MV-4-11 (cell line): ENCODE data around the gene CD52.

Source experiments
- DNase-seq: peaks from one replicate; lab custom pipeline; 2025; lab: John Stamatoyannopoulos, UW

CD52 gene

DNA sequence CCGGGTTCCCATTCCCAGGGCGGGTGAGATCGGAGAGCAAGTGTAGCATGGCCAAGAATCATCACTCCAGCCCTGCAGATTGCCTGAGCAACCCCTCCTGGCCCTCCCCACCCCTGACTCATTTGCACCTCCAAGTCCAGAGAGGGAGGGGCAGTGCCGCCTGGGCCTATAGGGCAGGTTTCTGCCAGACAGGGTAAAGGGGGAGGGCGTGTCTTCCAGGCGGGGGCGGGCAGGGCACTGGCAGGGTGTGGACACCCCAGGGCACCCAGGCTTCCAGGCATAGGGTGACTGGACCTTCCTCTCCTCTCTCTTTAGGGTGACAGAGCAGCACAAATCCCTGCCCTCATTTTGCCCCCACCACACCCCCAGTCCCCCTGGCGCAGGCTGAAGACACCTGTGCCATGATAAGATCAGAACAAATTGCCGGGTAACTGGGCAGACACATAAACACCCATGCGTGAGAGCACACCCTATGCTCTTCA lies 39.4 kb downstream of the CD52 start:
- DNase-seq, result no peak

DNA sequence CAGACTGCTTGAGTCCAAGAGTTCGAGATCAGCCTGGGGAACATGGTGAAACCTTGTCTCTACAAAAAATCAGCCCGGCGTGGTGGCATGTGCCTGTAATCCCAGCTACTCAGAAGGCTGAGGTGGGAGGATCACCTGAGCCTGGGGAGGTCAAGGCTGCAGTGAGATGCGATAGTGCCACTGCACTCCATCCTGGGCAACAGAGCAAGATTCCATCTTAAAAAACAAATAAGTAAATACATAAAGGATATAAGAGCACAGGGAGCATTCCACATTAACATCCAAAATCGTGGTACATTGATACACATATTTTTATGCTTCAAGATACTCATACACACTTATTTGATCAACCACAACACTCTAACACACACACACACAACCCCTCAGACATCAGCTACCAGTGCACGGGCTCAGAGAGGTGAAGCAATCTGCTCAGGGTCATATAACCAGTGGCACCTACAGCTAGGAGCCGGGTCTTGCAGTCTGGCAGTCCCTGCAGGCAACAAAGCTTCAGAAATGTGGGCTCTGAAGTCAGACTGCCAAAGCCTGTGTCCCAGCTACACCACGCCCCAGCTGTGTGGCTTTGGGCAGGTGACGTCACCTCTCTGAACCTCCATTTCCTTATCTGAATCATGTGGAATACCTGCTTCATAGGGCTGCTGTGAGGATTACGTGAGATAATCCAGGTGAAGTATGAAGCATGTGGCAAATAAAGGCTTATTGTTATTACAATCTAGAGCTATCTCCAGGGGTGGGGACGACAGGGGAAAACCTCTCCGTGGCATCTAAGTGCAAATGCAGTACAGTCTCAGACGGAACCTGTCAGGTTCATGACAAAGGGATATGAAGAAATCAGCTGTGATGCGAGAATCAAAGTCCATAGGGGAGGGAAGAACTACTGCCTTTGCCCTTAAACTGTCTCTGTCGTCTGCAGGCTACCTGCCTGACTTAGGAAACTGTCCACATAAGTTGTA lies 40.9 kb downstream of the CD52 start:
- DNase-seq, result no peak

DNA sequence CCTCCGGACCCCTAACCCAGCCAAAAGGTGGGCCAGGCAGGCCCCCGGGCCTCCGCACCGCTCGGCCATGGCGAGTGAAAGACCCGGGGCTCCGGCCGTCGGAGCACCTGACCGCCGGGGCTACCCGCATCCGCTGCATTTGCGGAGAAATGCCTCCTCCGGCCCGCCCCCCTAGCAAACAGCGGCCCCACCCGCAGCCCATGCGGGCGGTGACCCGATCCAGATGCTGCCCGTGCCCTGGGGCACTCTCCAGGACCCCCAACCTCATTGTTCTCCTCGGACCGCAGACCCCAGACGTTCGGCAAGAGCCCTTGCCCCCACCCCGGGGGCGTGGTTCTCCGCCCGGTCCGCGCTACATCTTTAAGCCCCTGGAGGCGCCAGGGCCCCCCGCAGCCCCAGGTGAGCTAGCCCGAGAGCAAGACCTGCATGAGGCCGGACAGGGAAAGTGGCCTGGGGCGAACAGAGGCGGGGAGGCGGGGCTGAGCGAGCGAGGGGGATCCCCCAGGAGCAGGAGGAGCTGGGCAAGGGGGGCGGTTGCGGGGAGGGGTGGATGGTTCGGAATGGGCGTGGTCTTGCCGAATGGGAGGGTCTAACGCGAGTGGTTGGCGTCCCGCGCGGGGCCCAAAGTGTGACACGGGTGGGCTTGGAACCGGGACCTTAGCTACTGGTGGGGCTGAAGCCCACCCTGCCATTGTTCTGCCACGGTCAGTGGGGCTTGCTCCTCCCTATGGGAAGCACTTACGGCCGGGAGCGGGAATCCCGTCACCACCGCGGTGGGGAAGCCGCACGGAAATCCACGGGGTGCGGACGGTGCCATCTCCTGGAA lies 42.4 kb downstream of the CD52 start:
- DNase-seq, result no peak

DNA sequence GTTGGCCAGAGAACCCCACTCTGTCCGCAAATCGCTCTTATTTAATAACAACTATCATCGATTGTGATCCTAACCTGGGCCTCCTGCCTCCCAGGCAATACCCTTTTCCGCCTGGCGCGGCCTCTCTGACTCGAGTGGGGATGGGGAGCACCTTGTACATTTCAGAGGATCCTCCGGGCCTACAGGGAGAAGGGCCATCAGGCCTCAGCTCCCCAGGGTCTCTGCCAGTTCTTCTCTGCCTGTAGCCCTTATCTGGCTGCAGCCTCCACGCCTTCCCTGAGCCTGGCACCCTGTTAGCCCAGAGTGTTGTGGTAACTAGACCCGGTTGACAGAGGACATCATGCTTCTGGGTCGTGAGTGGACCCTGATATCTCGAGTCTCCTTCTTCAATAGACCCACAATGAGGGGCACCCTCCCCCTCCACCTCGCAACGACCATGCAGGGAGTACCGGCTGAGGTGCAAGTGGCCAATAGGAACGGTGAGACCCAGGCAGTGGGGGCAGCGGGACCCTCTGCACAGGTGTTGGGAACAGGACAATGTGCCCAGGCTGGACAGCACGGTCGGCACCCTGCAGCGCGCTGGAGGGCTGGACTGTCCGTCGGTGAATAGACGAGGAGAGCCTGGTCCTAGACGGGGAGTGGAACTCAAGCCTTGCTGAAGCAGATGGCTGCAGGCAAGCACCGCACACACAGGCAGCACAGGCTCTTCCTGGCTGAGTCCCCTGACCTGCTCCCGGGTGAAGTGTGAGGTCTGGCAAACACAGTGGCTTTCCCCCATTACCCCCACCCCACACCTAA lies 43.2 kb downstream of the CD52 start:
- no peak for DNase-seq

DNA sequence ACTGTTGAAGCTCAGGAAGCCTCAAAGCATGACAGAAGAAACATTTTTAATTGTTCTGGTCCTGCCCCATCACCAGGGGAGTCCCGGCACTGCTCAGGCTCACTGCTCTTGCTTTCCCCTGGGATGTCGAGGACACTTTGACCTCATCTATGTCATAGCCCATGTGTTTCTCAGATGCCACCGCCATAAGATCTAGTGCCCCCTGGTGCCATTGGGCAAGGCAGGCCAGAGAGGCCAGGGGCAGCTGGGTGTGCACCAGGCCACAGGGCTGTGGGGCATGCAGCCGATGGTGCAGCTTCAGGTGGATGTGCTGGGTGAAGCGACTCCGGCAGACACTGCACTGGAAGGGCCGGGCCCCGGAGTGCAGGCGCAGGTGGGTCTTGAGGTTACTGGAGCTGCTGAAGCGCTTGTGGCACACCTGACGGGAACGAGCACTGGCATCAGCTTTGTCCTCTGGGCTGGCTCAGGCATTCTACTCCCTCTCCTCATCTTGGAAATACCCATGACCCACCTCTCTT lies 43.9 kb downstream of the CD52 start:
- DNase-seq, result no peak

DNA sequence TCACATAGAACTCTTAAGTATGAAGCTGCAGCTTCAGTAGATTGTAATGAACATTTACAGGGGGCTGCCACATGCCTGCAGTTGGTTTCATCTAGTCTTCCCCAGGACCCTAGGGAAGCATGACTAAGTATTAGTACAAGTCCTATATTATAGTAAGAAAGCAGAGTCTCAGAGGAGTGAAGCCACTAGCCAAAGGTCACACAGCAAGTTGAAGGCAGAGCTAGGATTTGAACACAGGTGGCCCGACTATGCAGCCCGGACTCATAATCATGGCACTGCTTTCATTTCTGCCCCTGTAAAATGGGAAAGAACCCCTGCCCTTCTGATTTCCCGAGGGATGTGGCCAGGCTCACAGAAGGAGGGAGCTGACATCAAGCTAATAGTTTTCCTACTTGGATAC lies 44.6 kb downstream of the CD52 start:
- DNase-seq, result no peak

DNA sequence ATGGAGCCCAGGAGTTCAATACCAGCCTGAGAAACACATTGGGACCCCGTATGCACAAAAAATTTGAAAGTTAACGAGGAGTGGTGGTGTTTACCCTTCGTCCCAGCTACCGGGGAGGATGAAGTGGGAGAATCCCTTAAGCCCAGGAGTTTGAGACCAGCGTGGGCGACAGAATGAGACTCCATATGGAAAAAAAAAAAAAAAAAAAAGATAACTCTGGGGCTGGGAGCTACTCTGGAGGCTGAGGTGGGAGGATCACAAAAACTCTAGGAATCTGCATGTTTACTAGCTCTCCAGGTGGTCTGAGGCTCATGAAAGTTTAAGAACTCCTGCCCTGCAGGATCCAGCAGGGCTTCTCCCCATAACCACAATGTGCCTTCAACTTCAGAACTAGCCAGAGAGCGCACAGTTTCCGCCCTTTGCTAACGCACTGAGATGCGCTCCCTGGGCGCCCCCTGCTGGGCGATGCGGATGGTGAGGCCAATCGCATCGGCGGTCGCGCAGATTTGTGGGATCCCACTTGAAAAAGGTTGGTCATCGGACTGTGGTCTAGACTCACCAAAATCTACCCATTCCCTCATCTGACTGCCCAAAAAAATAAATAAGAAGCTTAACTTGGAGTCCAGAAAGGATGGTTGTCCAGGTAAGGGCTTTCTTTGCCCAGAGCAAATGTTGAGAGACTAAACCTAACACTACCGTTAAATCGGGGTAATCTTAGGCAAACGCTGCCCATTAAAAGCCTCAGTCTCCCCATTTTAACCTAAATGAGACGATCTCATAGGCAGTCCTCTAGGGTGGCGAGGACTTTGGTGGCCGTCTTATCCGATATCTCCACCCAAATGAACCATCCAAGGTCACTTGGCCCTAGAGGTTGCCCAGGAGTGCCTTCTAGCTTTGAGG lies 46.0 kb downstream of the CD52 start:
- DNase-seq, result peak; percentile 70

DNA sequence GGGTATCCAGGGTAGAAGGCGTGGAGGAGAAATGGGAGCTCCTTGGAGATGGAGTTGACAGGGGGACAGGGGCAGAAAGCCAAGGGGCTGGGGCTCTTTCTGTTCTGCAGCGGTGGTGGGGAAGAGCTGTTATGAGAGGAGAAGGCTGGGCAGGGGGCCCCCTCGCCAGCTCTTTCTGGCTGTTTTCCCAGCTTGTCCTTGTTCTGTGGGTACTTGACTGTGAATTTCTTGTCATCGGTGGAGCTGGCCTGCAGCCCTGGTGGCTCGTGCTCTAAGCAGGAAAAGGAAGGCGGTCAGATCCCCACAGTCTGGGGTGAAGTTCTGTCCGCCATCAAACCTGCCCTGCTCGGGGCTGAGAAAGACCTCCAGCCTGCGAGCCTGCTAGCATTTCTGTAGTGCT lies 47.2 kb downstream of the CD52 start:
- no peak for DNase-seq

DNA sequence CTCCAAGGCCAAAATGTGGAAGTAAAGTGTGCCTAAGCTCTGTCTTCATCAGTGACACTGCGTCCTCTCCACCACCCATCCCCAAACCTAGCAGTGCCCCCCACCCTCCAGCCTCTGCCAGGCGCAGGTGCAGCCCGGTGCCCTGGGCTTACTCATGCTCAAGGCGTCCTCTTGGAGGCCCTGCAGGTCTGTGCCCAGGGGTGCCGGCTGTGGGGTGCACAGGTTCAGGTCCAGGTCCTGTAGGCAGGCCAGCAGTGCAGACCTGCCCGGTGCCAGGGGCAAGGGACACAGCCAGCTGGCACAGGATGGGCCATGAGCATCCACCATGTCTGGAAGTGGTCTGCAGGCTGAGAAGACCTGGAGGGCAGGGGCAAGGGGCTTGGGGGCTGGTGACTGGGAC lies 49.7 kb downstream of the CD52 start:
- no peak for DNase-seq

DNA sequence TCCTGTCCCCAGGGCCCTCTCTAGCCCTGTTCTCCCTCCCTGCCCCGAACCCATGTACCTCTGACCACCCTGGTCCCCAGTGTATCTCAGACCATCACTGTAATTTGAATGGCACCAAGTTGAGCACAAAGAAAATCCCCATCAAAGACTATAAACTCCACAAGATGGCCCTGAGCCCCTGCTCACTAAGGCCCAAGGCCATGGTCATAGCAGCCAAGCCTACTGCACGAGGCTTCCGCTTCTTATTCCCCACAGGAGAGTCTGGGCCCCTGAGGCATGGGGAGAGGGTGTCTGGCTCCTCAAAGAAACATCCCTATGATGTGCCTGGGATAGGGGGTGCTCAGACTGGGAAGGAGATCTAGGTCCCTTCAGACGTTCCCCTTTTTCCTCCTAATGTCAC lies 50.2 kb downstream of the CD52 start:
- DNase-seq, result no peak

DNA sequence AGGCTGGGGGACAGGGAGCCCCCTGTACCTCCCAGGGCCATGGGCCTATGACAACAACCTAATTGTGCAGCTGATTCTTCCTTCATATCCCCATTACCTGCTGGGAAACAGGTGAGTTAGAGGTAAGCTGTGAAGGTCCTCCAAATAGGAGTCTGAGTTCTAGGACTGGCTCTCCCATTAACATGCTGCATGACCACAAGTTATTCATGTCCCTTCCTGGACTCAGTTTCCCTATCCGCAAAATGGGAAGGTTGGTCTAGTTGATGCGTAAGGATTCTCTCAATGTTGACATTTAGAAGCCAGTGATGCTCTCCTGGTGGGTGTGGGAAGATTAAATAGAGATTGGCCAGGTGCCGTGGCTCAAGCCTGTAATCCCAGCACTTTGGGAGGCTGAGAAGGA lies 50.7 kb downstream of the CD52 start:
- no peak for DNase-seq
